HG02852 (cell line): ENCODE results near the gene PANK4.

Source experiments
- ATAC-seq: cut with Tn5 transposase; IDR thresholded peaks from one replicate; pipeline ENCODE4 v1.9.1; 2021; ENCODE audit warnings: mild to moderate bottlenecking, moderate library complexity; ENCODE audit not compliant: unreplicated experiment

Gene PANK4

DNA sequence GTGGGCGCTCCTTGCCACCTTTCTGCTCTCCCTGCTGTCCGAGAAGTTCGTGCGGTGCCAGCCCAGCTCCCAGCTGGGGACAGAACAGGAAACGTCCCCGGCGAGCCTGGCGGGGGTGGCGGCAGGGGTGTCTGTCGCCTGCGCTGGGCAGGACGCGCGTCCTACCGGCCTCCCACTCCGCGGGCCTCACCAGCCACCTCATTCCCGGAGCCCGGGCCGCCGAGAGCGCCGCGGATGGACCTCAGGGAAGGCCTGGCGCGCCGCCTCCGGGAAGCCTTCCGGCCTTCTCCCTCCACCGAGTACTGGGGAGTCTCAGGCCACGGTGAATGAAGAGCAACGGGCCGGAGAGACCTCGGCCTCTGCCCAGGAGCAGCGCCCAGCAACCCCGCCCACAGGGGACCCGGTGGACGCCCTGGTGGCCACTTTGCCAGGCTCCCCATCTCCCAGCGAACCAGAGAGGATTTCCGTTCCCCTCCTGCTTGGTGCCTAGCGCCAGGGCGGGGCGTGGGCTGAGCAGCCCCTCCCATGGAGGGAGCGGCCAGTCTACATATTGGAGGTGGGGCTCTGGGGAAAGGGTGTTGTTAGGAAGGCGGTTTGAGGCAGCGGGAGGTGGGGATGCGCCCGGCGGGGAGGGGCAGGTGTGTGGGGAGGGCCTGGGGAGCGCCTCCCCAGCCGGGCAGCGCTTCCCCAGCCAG is 20.3 kb upstream of the PANK4 start:
- peak; percentile 27 for ATAC-seq

DNA sequence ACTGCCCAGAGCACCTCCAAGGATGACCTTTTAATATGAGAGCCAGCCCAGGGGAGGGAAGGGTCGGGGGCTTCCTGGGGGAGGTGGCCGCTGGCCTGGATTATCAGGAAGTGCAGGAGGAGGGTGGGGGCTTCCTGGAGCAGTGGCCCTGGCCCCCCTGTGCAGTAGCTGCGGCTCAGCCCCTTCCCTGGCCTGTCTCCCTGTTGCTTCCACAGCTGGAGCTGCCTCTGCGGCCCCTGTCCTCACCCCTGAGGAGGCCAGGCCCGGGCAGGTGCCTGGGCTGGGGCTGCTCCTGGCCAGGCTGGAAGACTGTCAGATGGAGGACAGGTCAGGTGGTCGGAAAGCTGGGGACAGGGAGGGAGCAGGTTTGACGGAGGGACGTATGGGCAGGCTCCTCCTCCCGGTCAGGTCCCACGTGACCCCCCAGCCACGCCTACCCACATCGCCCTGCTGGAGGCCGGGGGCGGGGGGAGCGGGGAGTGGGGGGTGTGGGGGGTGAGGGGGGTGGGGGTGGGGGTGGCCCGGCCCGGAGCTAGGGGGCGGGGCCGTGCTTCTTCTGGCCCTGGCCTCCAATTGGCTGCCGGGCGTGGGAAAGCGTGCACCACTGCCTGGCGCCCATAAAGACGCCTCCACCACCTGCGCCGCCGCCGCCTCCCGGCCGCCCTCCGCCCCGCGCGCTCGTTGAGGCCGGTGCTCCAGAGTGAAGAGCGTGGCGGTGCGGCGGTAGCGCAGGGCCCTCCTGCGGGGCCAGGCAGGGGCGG is 19.5 kb upstream of the PANK4 start:
- ATAC-seq = peak; percentile 33

DNA sequence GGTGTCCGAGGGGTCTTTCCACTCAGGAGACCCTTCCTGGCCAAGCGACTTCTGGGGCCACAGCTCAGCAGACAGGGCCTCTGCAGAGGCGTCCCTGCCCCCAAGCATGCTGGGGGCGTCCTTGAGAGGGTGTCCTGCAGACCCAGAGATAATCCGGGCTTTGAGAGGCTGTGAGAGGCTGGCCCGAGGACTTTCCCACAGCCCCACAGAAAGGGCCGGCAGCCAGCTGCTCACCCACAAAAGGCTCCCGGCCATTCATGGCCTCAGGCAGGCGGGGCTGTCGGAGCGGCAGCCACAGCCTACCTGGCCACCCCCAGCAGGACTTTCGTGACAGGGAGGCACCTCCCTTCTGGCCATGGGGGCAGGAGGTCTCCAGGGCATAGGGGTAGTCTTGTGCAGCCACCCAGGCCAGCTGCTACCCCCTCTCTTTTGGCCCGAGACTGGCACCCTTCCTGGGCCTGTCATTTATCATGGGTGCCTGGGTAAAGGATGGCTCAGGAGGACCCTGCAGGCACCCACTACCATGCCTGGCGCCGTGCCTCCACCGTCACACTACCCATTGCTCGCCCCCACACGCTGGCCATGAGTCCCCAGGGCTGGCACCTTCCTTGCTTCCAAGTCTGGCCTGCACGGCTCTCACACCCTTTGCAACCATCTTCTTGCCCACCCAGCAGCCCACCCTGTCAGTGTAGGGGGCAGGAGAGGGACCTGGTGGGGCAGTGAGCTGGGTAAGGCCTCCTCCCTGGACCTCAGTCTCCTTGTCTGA is 18.7 kb upstream of the PANK4 start:
- no peak for ATAC-seq

DNA sequence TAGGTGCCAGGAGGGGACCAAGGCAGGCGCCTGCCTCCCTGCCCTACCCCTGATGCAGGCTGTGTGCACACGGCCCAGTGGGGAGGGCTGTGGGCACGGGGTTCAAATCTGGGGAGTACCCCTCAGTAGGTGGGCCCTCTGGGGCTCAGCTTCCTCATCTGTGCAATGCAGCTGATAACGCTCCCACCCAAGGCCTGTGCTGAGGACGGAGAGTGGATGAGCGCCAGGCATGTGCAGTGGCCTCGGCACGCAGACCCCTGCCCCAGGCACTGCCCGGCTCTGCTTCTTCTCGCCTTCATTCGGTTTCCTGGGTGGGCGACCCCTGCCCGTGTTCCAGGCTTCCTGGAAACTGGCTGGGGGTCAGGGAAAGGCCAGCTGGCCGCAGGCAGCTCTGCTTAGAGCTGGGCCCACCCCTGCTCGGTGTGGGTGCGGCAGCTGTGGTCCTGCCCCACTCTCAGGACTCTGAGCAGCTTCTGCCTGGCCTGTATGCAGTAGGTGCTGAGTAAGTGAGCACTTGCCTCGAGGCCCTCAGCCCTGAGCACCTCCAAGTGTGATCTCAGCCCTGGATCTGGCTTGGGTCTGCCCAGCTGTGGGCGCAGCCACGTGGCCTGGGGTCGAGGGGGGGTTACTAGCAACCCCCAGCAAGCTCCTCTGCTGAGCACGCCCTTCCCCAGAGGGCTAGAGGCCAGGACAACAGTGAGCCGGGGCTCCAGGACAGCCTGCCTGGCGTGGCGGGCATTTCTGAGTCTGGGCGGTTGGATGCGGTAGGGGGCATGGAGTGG is 17.9 kb upstream of the PANK4 start:
- ATAC-seq = no peak

DNA sequence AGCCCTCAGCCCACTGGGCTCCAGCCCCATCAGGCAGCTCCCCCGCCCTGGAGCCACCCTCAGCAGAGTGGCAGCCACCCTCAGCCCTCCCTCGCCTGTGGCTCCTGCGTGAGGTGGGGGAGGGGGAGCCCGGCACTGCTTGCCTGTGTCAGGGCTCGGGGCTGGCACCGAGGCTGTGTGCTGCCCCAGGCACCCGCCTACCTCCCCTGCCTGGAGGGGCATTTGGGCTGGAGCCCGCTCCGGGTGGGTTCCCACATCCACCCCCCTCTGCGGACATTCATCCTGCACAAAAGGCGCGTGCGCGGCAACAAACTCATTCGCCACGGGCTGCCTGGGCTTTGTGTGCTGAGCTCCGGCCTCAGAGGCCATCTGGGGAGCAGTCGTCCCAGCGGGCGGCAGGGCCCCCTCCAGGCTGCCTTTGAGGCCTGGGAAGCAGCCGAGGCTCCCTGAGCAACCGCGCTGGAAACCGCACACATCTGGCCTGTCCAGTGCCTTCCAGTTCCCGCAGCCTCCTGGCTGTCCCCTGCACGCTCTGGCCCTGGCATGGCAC is 17.2 kb upstream of the PANK4 start:
- no peak for ATAC-seq

DNA sequence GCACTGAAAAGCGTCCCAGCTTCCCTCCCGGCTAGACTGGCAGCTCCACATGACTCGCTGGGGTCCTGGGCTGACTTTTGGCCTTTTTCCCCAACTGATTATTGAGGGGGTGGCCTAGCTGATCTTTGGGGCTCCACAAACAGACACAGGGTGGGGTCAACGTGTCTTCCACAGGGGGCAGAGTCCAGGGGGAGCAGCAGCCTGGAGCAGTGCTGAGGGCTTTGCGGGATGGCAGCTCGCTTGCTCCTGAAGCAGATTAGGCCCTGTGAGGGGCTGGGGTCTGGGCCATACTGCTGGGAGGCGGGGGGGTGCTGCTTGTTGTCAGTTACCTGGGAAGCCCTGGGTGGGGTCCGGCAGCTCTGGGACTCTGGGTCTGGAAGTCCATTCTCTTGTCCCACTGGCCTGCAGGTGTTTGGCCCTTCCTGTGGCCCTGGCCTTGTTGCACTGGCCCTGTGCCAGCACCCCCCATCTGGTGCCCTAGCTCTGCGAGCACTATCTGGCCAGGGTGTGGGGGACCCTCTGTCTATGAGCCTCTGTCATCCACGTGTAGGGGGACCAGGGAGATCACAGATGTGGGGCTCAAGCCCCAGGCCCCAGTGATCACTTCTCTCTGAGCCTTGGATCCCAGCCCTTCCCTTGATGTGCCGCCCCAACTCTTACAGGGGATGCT is 16.0 kb upstream of the PANK4 start:
- ATAC-seq = no peak

DNA sequence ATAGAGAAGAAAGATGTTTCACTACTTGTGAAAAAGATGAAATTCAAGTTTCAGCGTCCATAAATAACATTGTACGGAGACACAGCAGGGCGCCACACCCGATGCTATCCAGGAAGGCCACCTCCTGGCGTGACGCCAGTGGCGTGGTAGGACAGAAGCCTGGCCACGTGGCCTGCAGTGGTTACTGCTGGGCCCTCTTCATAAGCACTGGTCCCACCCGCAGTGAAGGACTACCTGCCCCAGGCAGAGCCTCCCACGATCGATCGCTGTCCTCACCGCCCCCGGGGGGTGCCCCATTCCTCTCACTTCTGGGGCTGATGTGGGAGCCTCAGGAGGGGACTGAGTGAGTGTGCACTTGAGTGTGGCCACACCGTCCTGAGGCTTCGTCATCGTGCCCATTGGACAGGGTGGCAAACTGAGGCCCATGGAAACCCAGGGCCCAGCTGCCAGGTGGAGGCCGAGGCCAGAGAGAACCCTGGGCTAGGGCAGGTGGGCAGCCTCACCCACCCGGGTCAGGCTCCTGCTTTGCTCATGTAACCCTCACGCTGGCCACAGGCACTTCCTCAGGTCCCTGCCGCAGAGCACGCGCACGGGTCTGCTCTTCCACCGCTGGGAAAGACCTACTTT is 15.3 kb upstream of the PANK4 start:
- no peak for ATAC-seq

DNA sequence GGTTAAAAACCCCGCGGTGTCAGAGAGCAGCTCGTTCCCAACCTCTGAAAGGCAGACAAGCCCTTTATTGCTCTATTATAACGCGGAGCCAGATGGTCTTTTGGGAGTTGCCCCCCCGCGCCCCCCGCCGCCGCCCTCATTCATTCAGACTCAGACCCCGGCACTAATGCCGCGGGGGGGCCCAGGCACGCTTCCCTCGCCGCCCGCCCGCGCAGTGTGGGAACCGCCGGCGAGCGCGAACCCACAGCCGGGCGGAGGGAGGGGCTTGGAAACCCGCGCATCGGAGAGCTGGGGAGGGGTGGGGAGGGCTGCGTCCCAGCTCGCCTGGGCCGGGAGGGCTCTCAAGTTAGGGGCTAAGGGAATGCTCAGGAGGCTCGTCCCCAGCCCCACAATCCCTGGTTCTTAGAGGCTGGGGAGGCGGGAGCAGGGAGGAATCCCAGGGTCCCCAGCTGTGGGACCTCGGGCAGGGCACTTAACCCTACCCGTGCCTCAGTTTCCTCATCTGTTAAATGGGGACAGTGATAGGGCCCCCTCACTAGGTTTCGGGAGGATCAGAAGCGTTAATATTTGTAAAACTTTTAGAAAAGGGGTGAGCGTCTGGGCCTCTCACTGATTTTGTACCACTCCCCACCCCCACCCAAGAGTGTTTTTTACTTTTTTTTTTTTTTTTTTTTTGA is 14.6 kb upstream of the PANK4 start:
- no peak for ATAC-seq

DNA sequence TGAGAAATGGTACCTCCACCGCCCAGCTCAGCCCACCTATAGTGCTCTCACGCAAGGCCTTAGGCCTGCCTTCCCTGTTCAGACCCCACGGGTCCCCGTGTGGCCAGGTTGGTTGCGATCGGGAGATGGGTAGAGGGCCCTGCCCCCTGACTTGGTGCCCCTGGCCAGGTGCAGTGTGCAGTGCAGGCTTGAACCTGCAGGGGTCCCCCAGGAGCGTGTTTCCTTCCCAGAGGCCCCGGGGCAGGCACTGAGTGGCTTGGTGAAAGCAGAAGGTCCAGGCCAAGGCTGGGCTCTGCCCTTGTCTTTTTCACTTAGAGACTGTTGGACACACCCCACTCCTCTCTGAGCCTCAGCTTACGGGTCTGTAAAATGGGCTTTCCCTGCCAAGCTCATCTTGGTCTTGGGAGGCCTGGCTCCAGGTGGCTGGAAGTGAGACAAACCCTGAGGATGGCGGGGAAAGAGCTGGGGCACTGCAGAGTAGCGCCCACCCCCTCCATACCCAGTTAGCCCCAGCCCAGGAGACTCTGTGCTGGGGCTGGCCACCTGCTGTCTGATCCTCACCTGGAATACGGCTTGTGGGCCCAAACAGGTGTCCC is 13.0 kb upstream of the PANK4 start:
- no peak for ATAC-seq

DNA sequence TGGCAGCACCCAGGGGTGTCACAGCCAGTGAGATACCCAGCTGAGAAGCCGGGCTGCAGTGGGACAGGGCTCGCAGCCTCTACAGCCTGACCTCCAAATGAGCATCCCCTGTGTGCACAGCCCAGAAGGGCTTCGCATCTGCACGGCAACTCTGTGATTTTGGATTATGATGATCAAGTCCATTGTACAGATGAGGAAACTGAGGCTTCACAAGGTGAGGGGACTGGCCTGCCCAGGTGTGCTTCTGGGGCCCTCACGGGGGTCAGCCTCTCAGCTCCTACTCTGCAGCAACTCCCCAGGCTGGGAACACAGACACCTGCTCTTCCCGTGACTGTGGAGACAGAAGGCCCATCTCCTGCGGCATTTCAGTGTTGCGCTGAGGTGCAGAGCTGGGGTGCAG is 12.5 kb upstream of the PANK4 start:
- no peak for ATAC-seq

DNA sequence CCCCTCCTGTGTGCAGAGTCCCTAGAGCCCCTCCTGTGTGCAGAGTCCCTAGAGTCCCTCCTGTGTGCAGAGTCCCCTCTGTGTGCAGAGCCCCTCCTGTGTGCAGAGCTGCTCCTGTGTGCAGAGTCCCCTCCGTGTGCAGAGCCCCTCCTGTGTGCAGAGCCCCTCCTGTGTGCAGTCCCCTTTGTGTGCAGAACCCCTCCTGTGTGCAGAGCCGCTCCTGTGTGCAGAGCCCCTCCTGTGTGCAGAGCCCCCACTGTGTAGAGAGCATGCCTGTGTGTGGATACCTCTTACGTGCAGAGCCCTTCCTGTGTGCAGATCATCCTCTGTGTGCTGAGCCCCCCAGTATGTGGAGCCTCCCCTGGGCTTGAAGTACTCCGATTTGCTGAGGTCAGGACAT is 12.0 kb upstream of the PANK4 start:
- no peak for ATAC-seq

DNA sequence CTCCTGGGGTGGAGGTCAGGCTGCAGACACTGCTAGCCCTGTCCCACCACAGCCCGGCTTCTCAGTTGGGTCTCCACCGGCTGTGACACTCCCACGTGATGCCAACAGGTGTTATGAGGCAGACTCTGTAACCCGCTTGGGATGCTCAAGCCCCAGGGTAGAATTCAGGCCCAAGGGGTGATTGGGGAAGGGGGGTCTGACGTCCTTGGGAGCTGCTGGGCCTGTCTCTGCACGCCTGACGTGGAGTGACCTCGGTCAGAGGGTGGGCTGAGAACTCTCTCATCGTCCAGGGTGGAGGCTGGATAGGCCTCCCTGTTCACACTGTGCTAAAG is 11.4 kb upstream of the PANK4 start:
- ATAC-seq = no peak

DNA sequence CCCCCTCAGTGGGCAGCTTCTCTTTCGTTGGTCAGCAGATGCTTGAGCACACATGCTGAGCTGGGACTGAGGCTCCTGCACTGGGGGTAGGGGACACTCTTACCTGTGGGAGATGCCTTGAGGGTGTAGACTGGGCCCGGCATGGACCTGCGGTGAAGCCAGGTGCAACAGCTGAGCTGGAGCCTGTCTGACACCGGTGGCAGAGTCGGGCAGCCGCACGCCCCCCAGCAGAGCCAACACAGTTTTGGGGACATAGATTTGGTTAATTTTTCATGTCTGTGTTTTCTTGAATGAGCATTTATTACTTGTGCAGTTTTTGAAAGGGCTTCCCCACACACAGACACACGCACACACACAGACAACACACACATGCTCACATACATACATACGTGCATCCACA is 9.6 kb upstream of the PANK4 start:
- no peak for ATAC-seq

DNA sequence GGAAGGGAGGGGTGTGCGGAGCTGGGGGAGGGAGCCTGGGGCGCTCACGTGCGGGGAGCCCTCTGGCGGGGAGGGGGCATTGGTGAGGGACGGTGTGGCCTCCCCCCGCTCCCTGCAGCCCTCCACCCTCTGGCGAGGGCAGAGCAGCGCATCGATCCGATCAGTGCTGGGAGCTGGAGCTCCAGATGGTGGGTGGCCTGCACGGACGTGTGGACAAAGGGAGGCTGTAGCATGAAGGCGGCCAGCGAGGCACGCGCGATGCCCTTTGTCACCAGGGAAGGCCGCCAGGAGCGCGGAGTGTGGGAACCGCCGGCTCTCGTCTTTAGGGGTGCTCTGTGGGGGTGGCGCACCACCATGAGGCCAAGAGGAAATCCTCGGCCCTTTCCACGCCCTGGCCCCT is 9.1 kb upstream of the PANK4 start:
- no peak for ATAC-seq

DNA sequence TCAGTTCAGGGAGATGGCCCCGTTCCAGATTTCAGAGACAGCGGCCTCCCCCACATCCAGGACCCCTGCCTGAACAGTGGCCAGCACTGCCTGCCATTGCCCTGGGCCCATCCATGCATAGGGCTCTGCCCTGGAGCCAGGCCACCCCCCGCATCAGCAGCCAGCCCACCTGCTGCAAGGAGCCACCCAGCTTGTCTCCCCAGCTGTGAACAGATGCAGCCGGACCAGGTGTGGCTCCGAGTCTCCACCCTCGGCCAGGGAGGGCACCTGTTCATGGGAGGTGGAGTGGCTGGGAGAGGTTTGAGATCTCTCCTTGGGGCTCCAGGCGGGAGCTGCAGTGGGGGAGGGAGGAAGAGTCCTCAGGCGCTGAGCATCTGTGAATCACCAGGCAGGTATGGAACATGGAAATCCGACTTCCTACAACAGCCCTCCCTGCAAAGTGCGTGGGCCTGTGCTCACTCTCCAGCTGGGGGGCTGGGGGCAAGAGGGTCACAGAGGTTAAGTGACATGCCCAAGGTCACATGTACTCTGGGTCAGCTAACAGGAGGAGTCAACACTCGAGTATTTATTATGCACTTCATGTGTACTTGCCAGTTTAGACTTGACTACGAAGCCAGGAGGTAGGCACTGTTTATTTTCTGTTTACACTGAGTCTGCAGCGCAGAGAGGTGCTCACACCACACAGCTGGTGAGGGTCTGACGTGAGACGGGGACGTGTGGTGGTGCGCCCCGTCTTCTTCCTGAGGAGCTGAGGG is 8.5 kb upstream of the PANK4 start:
- no peak for ATAC-seq

DNA sequence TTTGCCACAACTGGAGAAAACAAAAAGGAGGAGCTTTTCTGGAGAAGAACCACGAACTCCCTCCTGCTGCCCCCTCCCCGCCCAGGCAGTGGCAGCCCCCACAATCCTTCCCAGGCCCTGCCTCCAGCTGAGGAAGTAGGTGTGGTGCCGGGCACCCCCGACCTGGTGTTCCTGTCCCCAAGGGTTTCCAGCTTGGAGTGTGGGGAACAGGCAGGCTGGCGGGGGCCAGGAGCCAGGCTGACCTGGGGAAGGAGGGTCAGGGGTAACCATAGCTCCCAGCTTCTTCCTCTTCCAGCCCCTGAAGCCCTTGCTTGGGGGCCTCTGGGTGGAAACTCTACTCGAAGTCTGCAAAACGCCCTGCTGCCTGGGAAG is 7.9 kb upstream of the PANK4 start:
- no peak for ATAC-seq

DNA sequence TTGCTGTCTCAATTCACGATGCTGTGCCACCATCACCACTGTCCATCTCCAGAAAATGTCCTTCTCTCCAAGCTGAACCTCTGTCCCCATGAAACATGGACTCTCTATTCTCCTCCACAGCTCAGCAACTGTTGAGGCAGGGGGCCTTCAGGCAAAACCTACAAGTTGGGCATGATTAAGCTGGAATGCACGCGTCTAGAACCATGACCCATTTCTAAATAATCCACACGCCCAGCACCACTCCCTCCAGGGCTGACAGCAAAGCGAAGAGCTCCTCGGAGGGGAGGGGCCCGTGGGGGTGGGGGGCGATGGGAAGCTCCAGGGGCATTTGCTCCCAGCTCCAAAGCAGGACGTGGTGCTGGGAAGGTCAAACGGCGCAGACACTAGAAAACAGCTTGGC is 7.0 kb upstream of the PANK4 start:
- no peak for ATAC-seq

DNA sequence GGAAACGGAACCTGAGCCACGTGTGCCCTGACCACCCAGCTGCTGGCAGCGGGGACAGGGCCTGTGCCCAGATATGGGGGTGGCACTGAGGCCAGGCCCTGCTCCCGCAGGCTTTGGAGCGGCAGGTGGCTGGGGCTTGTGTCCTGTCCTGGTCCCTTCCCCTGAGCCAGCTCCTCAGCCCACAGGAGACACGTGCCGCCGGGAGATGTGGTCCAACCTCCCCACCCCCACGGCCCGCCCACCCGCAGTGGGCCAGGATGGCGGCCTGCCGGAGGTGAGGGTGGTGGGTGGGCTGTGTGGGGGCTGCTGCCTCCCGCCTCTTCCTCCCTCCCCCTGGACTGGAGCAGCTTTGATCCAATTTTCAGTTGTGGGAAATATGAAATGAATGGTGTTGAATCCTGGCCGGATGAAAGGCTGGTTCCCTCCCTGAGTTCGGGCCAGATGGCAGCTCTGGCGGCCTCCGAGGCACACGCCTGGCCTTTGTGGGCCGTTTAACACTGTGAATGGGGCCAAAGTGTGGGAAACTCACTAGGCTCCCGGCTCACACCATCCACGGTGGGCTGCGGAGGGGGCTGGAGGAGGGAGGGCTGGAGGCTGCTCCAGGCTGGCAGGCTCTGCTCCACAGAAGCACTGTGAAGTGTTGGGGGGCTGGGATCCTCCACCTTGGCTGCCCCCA is 6.2 kb upstream of the PANK4 start:
- ATAC-seq = no peak
